DMS114 treated with DMSO at 0.1 percent for 48 hours (cell line): ENCODE measurements around the gene ENPP1.
"Not testable (repeated sequence)": the region's sequence is repeated elsewhere in the genome, so short reads cannot be mapped to it uniquely, and the experiment has no call there.

Experiments used
- DNase-seq: peaks from one replicate; lab custom pipeline; 2025; ENCODE audit not compliant: unreplicated experiment; lab: John Stamatoyannopoulos, UW

Gene ENPP1

DNA sequence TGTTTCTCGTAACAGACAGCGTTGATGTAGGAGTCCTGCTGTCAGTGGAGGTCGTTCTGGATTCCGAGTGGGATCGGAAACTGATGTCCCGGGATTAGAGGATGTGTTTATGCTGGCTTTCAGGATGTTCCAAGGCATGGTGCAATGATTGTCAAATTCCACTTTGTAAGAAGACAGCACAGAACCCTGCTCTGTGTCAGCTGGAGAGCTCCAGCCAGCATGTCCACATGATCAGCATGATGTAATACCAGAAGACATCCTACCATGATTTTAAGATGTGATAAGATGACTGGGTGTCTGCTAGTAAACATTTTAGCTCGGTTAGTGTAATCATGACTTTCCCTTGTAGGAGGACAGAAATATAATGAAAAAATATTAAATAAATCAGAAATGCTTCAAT lies 20.3 kb downstream of the ENPP1 start:
- no peak for DNase-seq

DNA sequence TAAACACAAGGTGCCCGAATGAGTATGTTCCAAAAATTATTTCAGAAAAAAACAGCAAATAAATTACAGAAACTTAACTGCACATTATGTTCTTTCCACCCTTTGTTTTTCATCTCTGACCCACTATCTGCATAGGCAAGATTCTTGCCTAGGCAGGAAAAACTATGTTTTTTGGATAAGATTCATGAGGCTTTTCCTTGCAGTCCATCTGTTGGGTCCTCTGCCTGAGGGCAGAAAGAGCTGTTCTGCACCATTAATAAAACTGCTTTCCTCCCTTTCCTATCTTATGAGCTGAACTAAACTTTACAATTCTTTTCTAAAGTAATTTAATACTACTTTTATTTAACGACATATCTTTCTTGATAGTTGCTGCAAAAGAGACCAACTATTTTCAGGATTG lies 21.1 kb downstream of the ENPP1 start:
- no peak for DNase-seq

DNA sequence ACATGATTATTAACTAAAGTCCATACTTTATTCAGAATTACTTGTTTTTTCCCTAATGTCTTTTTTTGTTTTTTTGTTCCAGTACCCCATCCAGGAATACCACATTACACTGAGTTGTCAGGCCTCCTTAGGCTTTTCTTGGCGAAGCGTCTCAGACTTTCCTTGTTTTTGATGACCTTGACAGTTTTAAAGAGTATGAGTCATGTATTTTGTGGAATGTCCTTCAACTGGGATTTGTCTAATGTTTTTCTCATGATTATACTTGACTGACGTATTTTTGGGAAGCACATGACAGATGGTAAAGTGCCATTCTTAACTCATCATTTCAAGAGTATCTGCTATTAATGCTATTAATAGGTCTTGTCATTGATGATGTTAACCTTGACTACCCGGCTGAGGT lies 23.6 kb downstream of the ENPP1 start:
- DNase-seq, result no peak

DNA sequence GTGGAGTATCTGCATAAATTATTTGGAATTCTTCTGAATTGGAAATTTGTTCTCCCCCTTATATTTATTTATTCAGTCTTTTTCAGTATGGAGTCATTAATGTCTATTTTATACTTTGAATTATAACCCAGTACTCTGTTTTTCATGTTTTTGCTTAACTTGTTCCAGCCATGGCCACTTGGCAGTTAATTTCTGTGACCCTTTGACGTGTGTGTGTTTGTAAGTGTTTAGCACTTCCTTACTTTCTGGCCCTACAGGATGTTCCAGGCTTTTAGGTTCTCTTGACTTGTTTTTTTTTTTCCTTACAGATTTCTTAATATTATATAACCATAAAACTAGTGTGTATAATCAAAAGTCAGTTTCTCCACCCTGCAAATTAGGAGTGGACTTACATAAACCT lies 24.1 kb downstream of the ENPP1 start:
- DNase-seq, result no peak

DNA sequence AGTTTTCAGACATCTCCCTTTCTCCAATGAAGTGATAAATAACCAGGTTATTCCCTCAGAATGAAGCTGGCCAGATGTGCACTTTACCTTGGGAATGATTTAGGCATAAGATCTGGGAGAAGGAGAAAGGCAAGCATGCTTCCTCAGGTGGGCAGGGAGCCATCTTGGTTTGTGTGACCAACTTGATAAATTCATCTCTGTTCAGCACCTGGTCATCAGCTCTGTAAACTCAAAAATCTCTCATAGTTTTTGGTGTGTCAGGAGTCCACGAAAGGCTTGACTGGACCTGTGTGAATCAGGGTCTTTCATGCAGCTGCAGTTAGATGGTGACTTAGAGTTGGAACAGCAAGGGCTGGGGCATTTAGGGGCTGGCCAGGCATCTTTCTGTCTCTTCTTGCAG lies 24.5 kb downstream of the ENPP1 start:
- no peak for DNase-seq

DNA sequence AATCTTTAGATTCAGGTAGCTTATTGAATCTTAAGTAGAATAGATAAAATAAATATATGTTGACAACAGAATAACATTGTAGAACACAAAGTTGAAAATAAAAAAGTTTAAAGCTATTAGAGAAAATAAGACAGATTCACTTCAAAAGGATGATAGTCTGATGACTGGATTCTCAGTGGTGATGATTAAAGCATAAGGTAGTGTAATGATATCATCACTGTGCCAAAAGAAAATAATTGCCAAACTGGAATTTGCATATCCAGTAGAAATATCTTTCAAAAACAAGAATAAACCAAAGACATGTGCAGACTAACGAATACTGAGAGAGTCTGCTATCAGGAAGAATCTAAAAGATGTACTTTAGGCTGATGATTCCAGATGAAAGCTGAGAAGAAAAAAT lies 30.2 kb downstream of the ENPP1 start:
- no peak for DNase-seq

DNA sequence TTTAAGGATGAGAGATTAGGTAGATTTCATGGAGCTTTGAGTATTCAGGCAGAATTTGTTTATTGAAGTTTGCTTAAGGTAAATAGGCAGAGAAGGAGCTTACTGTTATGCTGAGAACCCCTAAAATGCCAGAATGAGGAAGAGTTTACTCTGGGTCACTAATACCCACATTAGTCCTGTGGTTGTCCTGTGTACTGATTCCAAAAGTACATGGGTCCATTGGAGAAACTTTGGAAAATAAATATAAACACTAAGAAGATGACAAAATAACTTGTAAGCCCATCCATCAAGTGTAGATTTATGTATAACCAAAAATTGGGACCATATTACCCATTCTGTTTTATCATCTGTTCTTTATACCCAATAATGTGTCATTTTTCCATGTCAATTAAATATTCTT lies 31.6 kb downstream of the ENPP1 start:
- no peak for DNase-seq

DNA sequence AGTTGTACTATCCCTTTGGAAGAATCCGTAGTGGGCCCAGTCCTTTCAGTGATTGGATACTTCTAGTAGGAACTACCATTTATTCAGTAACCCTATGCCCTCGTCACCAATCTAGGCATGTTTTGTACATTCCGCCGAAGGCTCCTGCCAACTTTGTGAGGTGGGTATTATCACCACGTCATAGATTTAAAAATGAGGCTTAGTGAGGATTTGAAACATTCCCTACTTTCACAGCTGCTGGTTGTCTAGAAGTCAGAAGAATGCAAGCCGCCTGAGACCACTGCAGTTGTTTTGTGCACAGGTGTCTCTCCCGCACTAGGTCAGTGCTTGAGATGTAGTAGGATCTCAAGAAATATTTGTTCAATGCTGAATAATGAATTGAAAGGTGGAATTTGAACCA lies 32.6 kb downstream of the ENPP1 start:
- no peak for DNase-seq

DNA sequence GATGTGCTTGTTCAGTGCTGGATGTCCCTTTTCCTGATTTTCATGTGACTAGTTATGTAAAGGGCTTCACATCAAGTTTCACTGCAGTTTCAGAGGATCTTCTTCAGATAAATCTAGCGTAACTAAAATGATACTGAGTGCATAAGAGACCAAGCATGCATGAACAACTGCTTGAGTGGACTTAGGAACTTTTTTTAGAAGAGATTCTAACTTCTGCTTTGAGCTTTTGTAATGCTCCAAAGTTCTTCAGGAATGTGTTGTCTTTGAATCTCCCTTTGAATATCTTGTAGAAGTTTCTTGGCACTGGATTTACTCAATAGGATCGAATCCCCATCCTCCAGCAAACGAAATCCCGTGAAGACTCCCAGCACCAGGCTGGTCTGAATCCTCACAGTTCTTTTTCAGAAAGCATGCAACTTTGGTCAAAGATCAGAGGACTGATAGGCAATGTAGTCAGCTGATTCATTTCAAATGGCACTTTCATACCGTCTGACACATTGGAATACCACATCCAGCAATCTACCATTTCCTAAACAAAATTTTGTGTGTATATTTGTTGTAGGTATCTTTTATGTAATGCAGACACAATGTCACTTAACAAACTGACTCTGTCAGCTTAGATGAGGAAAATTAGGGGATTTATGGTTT lies 33.2 kb downstream of the ENPP1 start:
- DNase-seq, result no peak

DNA sequence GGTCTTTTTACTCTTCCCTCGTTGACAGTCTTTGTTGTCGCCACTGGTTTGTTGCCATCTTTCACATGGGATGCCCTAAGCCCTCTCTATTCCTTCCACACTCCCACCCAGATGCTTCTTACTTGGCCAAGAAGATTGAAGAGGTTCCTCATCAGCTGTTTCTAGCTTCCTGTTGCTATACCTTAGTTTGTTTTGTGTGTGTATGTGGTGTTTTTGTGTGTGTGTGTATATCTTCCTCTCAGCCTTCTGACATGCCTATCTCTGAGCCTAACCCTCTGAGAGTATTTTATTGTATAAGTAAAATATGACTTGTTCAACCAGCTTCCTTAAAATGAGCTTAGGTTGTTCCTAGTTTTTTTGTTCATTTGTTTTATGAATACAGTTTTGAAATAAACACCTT lies 35.9 kb downstream of the ENPP1 start:
- DNase-seq, result no peak

DNA sequence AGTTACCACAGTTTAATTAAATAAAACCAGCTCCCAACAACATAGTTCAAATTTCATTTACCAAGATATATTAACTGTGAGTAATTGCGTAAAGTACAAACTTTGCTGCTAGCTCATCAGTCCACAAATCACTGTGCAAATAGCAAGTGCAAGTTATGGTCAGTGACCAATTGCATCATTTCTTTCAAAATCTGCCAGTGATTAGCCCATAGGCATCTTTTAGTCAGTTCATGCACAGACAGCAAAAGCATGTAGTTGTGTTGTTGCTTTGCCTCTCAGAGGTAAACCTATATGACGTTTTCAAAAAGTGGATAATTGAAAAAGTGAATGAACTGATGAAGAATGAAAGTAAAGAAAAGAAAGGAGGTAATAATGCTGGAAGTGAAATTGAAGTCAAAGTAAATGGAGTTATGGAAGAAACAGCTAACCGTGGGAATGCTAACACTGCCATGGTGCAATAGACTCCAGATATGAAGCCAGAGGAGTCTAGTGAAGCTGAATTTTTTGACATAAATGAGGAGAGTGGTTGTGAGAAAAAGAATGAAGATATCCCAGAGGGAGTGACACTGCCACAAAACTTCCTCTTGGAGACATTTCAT lies 36.5 kb downstream of the ENPP1 start:
- no peak for DNase-seq

DNA sequence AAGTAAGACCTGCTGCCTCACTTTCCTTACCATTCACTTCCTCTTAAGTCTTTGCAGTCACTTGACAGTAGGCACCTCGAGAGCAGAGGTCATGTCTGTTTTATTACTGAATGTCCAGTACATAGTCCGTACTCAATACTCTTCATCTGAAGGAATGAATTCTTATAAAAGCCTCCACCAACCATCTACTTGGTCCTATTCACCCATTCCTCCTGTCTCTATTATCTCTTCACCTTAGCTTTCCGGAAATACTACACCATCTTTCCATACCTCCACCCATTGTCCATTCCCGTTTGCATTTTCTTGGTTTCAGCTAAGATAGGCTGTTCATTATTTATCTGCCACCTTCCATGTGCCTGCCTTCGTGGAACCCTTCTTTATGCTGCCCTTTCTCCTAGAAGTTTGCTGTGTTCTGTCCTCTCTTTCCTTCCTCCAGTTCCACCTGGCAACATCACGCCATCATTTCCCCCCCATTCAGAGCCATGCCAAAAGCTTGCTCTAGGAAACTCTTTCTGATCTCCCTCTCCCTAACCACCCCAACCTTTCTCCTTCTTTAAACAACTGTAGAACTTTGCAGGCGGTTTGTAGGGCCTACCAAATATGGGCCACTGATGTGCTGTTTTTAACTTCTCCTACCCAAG lies 38.3 kb downstream of the ENPP1 start:
- DNase-seq, result no peak

DNA sequence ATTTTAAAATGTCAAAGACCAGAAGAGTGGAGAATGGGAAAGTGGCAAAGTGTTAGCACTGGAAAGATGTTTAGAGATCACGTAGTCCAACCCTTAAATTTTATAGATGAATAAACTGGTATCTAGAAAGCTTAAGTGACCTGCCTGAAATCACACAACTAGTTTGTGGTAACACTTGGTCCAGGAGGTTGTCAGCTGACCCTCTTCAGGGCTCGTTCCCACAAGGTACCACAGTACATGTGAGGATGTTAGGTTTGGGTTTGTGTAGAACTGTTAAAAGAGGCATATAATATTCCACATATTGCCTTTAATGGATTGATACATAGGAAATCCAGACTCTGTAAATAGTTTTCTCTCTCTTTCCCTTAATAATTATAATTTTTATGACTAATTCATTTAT lies 39.1 kb downstream of the ENPP1 start:
- DNase-seq, result no peak

DNA sequence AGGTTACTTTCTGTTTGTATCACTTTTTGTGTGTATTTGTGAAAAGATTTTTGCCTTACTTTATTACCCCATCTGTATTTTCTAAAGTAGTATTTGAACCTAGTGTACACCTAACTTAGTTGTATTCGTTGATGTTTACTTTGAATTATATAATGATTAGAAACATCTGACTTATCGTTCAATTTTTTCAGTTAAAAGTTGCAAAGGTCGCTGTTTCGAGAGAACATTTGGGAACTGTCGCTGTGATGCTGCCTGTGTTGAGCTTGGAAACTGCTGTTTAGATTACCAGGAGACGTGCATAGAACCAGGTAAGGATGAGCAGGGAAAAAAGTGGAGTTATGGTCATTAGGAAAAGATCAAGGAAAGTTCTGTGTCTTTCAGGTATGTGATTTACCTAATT lies 42.0 kb downstream of the ENPP1 start:
- no peak for DNase-seq

DNA sequence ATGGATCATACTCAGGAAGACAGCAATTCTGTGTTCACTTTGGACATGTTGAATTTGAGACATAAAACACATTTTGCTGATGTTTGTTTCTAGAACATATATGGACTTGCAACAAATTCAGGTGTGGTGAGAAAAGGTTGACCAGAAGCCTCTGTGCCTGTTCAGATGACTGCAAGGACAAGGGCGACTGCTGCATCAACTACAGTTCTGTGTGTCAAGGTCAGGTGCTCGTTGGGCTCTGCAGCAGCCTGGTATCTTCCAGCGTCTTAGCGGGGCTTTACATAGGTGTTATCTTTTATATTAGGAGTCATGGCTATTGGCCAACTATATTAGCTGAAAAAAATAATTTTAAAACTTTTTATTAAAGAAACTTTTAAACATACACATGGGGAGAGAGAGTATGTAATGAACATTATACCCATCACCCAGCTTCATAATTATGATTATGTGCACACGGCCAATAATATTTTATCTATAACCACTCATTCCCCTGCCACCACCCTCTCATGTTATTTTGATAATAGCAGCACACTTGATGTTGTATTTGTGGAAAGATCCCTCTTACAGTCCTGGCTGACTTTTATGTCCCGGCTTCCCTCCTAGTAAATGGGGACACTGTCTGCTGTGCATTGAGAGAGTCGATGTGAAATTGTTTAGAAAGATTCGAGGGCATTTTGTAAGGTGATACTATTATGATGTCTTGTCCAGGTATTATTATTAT lies 43.4 kb downstream of the ENPP1 start:
- DNase-seq, result no peak

DNA sequence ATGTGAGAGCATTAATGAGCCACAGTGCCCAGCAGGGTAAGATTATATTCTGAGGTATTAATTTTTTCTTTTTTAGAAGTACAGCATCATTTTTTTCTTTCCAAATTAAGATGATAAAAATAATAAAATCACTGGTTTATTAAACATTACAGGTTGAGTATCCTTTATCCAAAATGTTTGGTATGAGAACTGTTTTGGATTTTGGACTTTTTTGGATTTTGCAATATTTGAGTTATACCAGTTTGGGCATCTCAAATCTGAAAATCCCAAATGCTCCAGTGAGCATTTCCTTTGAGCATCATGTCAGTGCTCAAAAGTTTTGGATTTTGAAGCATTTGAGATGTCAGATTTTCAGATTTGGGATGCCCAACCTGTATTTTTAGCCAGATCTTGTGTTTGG lies 44.4 kb downstream of the ENPP1 start:
- DNase-seq, result no peak

DNA sequence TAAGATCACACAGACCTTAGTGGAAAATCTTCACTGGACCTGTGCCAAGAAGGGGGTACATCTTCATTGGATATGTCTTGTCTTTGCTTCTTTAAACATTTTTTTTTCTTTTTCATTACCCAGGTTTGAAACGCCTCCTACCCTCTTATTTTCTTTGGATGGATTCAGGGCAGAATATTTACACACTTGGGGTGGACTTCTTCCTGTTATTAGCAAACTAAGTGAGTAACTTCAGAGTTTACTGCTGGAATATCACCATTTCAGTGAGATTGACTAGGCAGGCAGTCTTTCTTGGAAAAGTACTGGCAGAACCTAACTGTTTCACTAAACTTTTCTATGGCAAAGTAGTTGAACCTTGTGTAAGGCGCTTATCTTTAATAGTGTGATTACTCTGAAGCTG lies 47.0 kb downstream of the ENPP1 start:
- no peak for DNase-seq

DNA sequence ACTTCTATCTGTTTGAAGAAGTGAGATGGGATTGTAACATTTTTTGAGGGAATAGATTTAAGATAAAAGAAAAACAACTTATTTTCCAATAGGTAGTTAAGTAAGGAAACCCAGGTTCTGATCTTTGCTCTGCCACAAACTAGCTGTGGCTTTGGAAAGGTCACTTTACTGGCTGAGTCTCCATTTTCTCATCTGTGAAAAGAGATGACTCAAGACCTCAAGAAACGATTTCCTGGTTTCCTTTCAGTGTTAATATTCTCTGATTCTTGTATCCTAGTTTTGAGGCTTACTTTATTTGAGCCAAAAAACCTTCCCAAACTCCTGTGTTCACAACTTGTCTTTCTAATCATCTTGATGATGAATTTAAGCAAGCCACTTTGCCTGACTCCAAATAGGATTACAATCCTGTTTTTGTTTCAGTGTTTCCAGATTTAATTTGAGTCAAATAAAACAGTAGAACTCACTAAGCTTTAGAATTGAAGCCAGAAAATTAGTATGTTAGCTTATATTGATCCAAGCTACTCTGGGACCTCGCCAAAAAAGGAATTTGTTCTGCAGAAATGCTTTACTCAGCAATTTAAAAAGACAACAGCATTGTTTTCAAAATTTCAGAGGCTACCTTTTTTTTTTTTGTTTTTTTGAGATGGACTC lies 51.1 kb downstream of the ENPP1 start:
- DNase-seq, result no peak

DNA sequence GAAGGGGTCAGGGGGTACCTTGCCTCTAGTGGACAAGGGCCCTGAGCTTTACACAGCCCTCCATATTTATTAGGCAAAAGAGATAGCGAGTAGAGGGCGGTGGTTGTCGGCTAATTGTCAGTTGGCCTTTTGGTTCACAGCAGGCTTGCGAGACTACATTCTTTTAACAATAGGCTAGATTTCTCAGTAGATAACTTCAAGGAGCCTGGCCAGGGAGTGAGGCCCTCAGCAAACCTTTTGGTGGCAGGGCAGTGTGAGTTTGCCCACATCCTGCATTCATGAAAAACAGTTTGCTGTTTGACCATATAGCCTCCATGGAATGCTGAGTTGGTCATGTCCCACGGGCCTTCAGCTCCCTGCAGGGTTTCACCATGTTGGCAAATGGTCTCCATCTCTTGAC lies 51.8 kb downstream of the ENPP1 start:
- DNase-seq, result not testable (repeated sequence)

DNA sequence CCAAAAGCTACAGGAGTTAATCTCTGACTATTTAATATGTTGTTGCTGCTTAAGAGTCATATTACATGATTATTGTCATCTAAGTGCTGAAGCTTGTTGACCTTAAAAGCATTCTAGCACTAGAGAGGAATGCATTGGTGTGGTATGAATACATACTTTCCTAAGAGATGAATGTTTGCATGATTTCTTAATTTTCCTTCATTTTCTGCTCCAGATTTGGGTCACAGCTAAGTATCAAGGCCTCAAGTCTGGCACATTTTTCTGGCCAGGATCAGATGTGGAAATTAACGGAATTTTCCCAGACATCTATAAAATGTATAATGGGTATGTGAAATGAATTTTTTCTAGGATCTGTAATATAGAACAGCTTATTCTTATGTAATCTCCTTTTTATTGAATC lies 53.6 kb downstream of the ENPP1 start:
- no peak for DNase-seq

DNA sequence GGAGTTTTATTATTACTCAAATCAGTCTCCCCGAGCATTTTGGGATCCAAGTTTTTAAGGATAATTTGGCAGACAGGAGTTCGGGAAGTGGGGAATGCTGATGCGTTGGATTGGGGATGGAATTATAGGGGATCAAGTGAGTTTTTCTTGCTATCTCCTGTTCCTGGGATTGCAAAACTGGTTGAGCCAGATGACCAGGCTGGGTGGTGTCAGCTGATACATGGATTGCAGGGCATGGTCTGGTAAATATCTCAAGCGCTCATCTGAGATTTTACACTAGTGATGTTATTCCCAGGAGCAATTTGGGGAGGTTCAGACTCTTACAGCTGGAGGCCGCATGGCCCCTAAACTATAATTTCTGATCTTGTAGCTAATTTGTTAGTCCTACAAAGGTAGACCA lies 54.7 kb downstream of the ENPP1 start:
- no peak for DNase-seq

DNA sequence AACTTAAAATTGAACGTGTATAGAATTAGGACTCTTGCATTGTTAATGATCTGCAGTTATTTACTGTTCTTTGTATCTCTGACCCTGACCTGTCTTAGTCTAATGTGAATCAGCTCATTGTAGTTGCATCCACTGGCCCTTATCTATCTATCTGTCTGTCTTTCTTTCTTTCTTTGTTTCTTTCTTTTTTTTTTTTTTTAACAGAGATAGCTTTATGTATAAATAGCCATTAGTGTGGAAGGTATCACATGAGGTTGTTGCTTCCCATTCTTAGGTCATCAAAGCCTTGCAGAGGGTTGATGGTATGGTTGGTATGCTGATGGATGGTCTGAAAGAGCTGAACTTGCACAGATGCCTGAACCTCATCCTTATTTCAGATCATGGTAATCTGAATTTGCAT lies 59.9 kb downstream of the ENPP1 start:
- DNase-seq, result no peak
